SKM-1 treated with dmso at 0.1 percent for 144 hours (cell line): ENCODE results near the gene CAPZB.
"Not testable (repeated sequence)": the region's sequence is repeated elsewhere in the genome, so short reads cannot be mapped to it uniquely, and the experiment has no call there.

Experiments
- DNase-seq: peaks from one replicate; lab custom pipeline; 2025; ENCODE audit not compliant: unreplicated experiment; lab: John Stamatoyannopoulos, UW

Gene CAPZB

GRCh38 chr1:19499887-19500286 is 14.5 kb upstream of the CAPZB start:
- not testable (repeated sequence) for DNase-seq

GRCh38 chr1:19497443-19497842 is 12.1 kb upstream of the CAPZB start:
- DNase-seq: not testable (repeated sequence)

- DNase-seq: no peak
Observed at GRCh38 chr1:19496527-19496874, 11.2 kb upstream of the CAPZB start.

- no peak for DNase-seq
Observed at GRCh38 chr1:19495799-19496526, 10.6 kb upstream of the CAPZB start.

GRCh38 chr1:19495000-19495656 is 9.8 kb upstream of the CAPZB start:
- DNase-seq: no peak

GRCh38 chr1:19493547-19493946 is 8.2 kb upstream of the CAPZB start:
- no peak for DNase-seq

- no peak for DNase-seq
Observed at GRCh38 chr1:19489996-19490395, 4.7 kb upstream of the CAPZB start.

GRCh38 chr1:19488136-19488535 is 2.8 kb upstream of the CAPZB start:
- no peak for DNase-seq

- DNase-seq: no peak
Observed at GRCh38 chr1:19484798-19485361, 459 bp downstream of the CAPZB start.

- DNase-seq: no peak
Observed at GRCh38 chr1:19484338-19484797, 971 bp downstream of the CAPZB start.

GRCh38 chr1:19483691-19484090 is 1.6 kb downstream of the CAPZB start:
- no peak for DNase-seq

- DNase-seq: no peak
Observed at GRCh38 chr1:19483261-19483660, 2.1 kb downstream of the CAPZB start.

- DNase-seq: no peak
Observed at GRCh38 chr1:19481826-19482398, 3.4 kb downstream of the CAPZB start.

GRCh38 chr1:19480282-19480681 is 5.1 kb downstream of the CAPZB start:
- no peak for DNase-seq

- DNase-seq: no peak
Observed at GRCh38 chr1:19479351-19480120, 5.8 kb downstream of the CAPZB start.

GRCh38 chr1:19478322-19478721 is 7.0 kb downstream of the CAPZB start:
- DNase-seq: peak; percentile 34

GRCh38 chr1:19477284-19478249 is 7.8 kb downstream of the CAPZB start:
- peak; percentile 76 for DNase-seq

- peak; percentile 93 for DNase-seq
Observed at GRCh38 chr1:19476450-19477190, 8.7 kb downstream of the CAPZB start.

- no peak for DNase-seq
Observed at GRCh38 chr1:19475296-19475695, 10.0 kb downstream of the CAPZB start.
